Spleen (tissue), 7 donors: ENCODE results near the gene AGXT2.

Experiments
- POLR2A ChIP-seq, 3 donors: fragments of 450-650 bp; IDR thresholded peaks; one replicate each; pipeline ENCODE4 v1.5.1; 2017; ENCODE audit warnings: antibody characterized with exemption in 3 of 3, mild to moderate bottlenecking in 1 of 3
- TF ChIP-seq, protein P1 (sequence below), 11 experiments: fragments of 200-600 bp in 7 of 11; fragments of 450-650 bp in 4 of 11; sonication (generic) in 4 of 11; IDR thresholded peaks in 8 of 11; conservative IDR thresholded peaks in 3 of 11; 1 replicate in 7 of 11; 2 replicates in 4 of 11; pipeline versions ENCODE4 v1.4.0 to v1.8.0; 2016 to 2021; ENCODE audit warnings: antibody characterized with exemption in 11 of 11, inconsistent platforms in 4 of 11, mild to moderate bottlenecking in 1 of 11
- donor health status: DM: no; HTN: no; CAD: no; lungs with moderate emphysema.
- donor health status: DM: no; HTN: no; CAD: no.
- donor health status: DM: no; HTN: no; CAD: no.

DNA sequence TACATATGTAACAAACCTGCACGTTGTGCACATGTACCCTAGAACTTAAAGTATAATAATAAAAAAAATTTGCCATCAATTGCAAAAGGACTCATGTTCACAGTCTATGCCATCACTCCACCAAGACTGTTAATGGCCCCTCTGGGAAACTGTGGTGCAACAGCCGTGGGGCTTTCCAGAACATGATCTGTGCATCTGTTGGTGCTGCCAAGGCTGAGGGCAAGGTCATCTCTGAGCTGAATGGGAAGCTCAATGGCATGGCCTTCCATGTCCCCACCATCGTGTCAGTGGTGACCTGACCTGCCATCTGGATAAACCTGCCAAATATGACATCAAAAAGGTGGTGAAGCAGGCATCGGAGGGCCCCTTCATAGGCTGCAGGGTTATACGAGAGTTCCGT is 33.4 kb upstream of the AGXT2 start:
- TF ChIP-seq, protein P1, sequence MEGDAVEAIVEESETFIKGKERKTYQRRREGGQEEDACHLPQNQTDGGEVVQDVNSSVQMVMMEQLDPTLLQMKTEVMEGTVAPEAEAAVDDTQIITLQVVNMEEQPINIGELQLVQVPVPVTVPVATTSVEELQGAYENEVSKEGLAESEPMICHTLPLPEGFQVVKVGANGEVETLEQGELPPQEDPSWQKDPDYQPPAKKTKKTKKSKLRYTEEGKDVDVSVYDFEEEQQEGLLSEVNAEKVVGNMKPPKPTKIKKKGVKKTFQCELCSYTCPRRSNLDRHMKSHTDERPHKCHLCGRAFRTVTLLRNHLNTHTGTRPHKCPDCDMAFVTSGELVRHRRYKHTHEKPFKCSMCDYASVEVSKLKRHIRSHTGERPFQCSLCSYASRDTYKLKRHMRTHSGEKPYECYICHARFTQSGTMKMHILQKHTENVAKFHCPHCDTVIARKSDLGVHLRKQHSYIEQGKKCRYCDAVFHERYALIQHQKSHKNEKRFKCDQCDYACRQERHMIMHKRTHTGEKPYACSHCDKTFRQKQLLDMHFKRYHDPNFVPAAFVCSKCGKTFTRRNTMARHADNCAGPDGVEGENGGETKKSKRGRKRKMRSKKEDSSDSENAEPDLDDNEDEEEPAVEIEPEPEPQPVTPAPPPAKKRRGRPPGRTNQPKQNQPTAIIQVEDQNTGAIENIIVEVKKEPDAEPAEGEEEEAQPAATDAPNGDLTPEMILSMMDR (IDR thresholded peaks at IDR 0.05 in 8 of 11, conservative IDR thresholded peaks at IDR 0.05 in 3 of 11), result no peak
- TF ChIP-seq POLR2A (IDR thresholded peaks at IDR 0.05), result no peak
